Stomach (tissue), 9 donors: ENCODE data around the gene MAP3K7CL. TPM values are rescaled to one million over a fixed set of nuclear protein-coding genes. Genes with fewer than 3 reads are reported as not detected.
A peak's percentile ranks its signal among the peaks of the same experiment; 100 is the strongest.

Experiments used
- DNase-seq, 2 donors: peaks; one replicate each; pipeline versions ENCODE4 v3.0.0 to v3.0.0-alpha.2; 2013 to 2019
- H3K27ac ChIP-seq, 5 donors: fragments of 200-600 bp in 4 of 5; sonication (generic) in 4 of 5; one replicate each; pipeline ENCODE4 v1.5.1; 2013 to 2019; ENCODE audit warnings: mild to moderate bottlenecking in 1 of 5, moderate library complexity in 1 of 5
- H3K27me3 ChIP-seq, 3 donors: fragments of 200-600 bp; sonication (generic); one replicate each; pipeline ENCODE4 v1.5.1; 2017 to 2019; ENCODE audit warnings: mixed run types in 1 of 3
- H3K36me3 ChIP-seq, 4 donors: fragments of 200-600 bp; sonication (generic); 1 replicate in 3 of 4; 2 replicates in 1 of 4; pipeline ENCODE4 v1.5.1; 2016 to 2019
- H3K4me1 ChIP-seq, 4 donors: fragments of 200-600 bp; sonication (generic); one replicate each; pipeline ENCODE4 v1.5.1; 2016 to 2019
- H3K4me3 ChIP-seq, 4 donors: fragments of 200-600 bp; sonication (generic) in 3 of 4; one replicate each; pipeline ENCODE4 v1.5.1; 2016 to 2019; ENCODE audit warnings: mild to moderate bottlenecking in 1 of 4
- H3K9me3 ChIP-seq, 4 donors: fragments of 200-600 bp; sonication (generic); one replicate each; pipeline ENCODE4 v1.5.1; 2016 to 2019
- EP300 ChIP-seq: sonication (generic); formaldehyde crosslinking; IDR thresholded peaks from one replicate; pipeline ENCODE4 v1.6.1; 2017; ENCODE audit warnings: antibody characterized with exemption
- POLR2A ChIP-seq, 4 donors: fragments of 450-650 bp; IDR thresholded peaks; one replicate each; pipeline ENCODE4 v1.6.1; 2016; ENCODE audit warnings: antibody characterized with exemption in 4 of 4, control low read depth in 2 of 4, mild to moderate bottlenecking in 1 of 4, moderate library complexity in 1 of 4
- POLR2AphosphoS5 ChIP-seq, 3 donors: sonication (generic); formaldehyde crosslinking; IDR thresholded peaks; one replicate each; pipeline ENCODE4 v1.6.1; 2016; ENCODE audit warnings: antibody characterized with exemption in 3 of 3
- WGBS, 5 donors: extraction: QIAGEN DNeasy Blood & Tissue Kit in 3 of 5; methylation state at CpG; one replicate each; pipeline versions ENCODE4 v1.1.5 to v1.1.7; 2013 to 2018; 5-methylcytosine and 5-hydroxymethylcytosine counted together
- intact Hi-C: fragments of 100-400 bp; cut with DNase I; formaldehyde crosslinking; loops from one replicate; pipeline ENCODE4 v1.15.1; 2023; ENCODE audit warnings: low total_unique reads
- polyA plus RNA-seq, 3 donors: library from polyadenylated mRNA; stranded (reverse); fragments of 200-250 nt; gene quantifications; one replicate each; pipeline ENCODE4 v1.2.3, GENCODE V29; 2013
- total RNA-seq, 5 donors: library from RNA; depleted of rRNA; stranded (reverse); fragments of >200 nt; gene quantifications; one replicate each; pipeline versions ENCODE4 v1.1.0 to v1.2.3, GENCODE V29; 2014 to 2016
- TF ChIP-seq, protein P1 (sequence below), 7 experiments: fragments of 450-650 bp in 4 of 7; fragments of 200-600 bp in 3 of 7; sonication (generic) in 3 of 7; IDR thresholded peaks; one replicate each; pipeline ENCODE4 v1.5.1; 2016 to 2019; ENCODE audit warnings: antibody characterized with exemption in 7 of 7, control low read depth in 2 of 7, mild to moderate bottlenecking in 1 of 7
- donor health status: healthy with polysubstance abuse.
- donor health status: Bipolar disorder and iron deficiency.
- donor health status: healthy.

The MAP3K7CL gene
- total and polyA plus RNA-seq, 8 donors, result 0.58 to 19.2 (median 4.5) TPM

DNA sequence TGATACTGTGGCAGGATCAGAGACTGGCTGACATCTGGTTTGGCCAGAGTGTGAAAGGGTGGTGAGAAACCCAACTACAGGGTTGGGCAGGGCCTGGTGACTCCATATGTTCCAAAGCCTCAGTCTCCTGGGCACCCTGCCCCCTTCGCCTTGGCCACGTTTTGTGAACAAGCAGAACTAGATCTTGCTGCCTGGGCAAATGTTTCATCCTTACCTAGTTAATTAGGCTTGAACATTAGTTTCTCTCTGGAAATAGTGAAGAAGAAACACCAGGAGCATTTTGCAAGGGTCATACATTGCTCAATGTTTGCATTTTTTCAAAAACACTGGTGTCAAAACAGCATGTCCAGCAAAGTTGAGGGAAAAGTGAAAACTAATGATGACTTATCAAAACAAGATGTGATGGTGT is 60.5 kb downstream of the MAP3K7CL start:
- 67 to 91% (median 79%) methylated on average over 2 of the region's 2 CpGs for WGBS, 5 donors
- no peaks in the 10 kb centered on the region for H3K36me3 ChIP-seq
- H3K4me3 ChIP-seq, result no peak overlapping the region
- TF ChIP-seq POLR2A (IDR thresholded peaks at IDR 0.05) (no peak), POLR2AphosphoS5 (IDR thresholded peaks at IDR 0.05) (no peak), EP300 (no peak)
- TF ChIP-seq, protein P1, sequence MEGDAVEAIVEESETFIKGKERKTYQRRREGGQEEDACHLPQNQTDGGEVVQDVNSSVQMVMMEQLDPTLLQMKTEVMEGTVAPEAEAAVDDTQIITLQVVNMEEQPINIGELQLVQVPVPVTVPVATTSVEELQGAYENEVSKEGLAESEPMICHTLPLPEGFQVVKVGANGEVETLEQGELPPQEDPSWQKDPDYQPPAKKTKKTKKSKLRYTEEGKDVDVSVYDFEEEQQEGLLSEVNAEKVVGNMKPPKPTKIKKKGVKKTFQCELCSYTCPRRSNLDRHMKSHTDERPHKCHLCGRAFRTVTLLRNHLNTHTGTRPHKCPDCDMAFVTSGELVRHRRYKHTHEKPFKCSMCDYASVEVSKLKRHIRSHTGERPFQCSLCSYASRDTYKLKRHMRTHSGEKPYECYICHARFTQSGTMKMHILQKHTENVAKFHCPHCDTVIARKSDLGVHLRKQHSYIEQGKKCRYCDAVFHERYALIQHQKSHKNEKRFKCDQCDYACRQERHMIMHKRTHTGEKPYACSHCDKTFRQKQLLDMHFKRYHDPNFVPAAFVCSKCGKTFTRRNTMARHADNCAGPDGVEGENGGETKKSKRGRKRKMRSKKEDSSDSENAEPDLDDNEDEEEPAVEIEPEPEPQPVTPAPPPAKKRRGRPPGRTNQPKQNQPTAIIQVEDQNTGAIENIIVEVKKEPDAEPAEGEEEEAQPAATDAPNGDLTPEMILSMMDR (IDR thresholded peaks at IDR 0.05), result no peak
- H3K27me3 ChIP-seq, result peaks cover 0 to 9% (median 0%) of the 10 kb centered on the region in 3 donors
- H3K27ac ChIP-seq, result peak overlapping the region in 1 of 5 donors; percentile 45
- H3K9me3 ChIP-seq, result no peaks in the 10 kb centered on the region
- no peak for DNase-seq
- intact Hi-C loops, result no loop called here
- peaks cover 0 to 28% (median 4%) of the 10 kb centered on the region in 4 donors for H3K4me1 ChIP-seq

DNA sequence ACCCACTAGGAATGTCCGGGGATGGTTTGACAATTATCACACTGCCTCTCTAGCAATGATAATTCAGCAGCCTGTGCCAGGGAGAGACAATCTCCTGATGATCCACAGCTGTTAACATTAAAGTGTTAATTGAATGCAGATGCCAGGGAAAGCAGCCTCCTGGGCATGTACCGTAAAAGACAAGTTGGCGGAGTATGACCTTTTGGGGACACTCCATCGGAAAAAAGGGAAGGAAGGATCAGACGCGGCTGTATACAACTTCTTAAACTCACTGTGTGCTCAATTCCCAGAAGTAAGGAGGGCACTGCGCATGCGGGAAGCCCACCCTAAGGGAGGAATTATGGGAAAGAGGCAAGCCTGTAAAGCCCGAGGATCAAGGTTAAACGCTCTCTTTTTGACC is 62.6 kb downstream of the MAP3K7CL start:
- H3K9me3 ChIP-seq, result no peaks in the 10 kb centered on the region
- no peak overlapping the region for H3K4me3 ChIP-seq
- peaks cover 0 to 9% (median 0%) of the 10 kb centered on the region in 3 donors for H3K27me3 ChIP-seq
- no peak for DNase-seq
- peaks cover 0 to 34% (median 10%) of the 10 kb centered on the region in 4 donors for H3K4me1 ChIP-seq
- intact Hi-C loops, result no loop called here
- H3K36me3 ChIP-seq, result no peaks in the 10 kb centered on the region
- H3K27ac ChIP-seq, result no peak overlapping the region
- TF ChIP-seq EP300, result no peak
- no peak for TF ChIP-seq POLR2A (IDR thresholded peaks at IDR 0.05)
- TF ChIP-seq, protein P1 (IDR thresholded peaks at IDR 0.05), result no peak
- TF ChIP-seq POLR2AphosphoS5 (IDR thresholded peaks at IDR 0.05), result no peak
- WGBS, 5 donors, result 59 to 78% (median 73%) methylated on average over 10 of the region's 10 CpGs

DNA sequence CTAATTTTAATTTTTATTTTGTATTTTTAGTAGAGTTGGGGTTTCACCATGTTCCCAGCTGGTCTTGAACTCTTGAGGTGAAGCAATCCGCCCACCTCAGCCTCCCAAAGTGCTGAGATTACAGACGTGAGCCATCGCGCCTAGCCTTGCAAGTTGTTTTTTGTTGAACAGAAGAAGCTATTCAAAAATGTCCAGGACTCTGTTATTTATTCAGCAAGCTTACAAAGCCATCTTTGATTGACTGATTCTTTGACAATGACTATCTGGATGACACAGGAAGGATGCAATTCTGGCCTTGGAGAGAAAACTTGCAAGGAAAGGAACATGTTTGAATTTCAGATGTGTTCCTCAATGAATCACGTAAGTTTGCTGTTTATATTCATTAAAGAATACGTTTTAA is 63.5 kb downstream of the MAP3K7CL start:
- TF ChIP-seq, protein P1 (IDR thresholded peaks at IDR 0.05), result no peak
- no peak for TF ChIP-seq POLR2AphosphoS5 (IDR thresholded peaks at IDR 0.05)
- TF ChIP-seq POLR2A (IDR thresholded peaks at IDR 0.05), result no peak
- TF ChIP-seq EP300, result no peak
- Histone ChIP-seq H3K36me3 (no peaks in the 10 kb centered on the region), H3K4me1 (peaks cover 0 to 30% (median 10%) of the 10 kb centered on the region in 4 donors), H3K27ac (no peak overlapping the region), H3K4me3 (no peak overlapping the region), H3K27me3 (peaks cover 0 to 9% (median 0%) of the 10 kb centered on the region in 3 donors), H3K9me3 (no peaks in the 10 kb centered on the region)
- intact Hi-C loops, result no loop called here
- WGBS, 5 donors, result 57 to 84% (median 77%) methylated on average over 6 of the region's 6 CpGs
- no peak for DNase-seq

DNA sequence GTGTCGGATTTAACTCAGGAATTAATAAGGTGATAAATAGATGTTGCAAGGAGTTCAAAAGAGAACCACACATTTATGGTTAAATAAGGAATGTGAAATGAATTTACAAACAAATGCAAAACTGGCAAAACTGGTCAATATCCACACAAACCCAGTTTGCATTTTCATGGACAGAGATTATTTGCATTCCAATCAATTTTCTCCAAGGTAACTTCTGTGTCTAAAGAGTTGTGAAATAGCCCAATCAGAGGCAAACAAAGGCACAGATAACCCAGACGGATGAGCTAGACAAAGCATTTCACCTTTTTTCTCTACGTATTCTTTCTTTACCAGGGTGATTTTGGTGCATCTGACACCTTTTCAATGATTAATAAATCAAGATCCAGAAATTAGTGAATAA is 63.9 kb downstream of the MAP3K7CL start:
- H3K9me3 ChIP-seq, result no peaks in the 10 kb centered on the region
- no peak overlapping the region for H3K4me3 ChIP-seq
- intact Hi-C loops, result no loop called here
- TF ChIP-seq EP300 (no peak), POLR2AphosphoS5 (IDR thresholded peaks at IDR 0.05) (no peak), POLR2A (IDR thresholded peaks at IDR 0.05) (no peak)
- TF ChIP-seq, protein P1 (IDR thresholded peaks at IDR 0.05), result no peak
- H3K27me3 ChIP-seq, result peaks cover 0 to 9% (median 0%) of the 10 kb centered on the region in 3 donors
- no peak overlapping the region for H3K27ac ChIP-seq
- no peak for DNase-seq
- 46 to 69% (median 64%) methylated on average over 3 of the region's 3 CpGs for WGBS, 5 donors
- H3K4me1 ChIP-seq, result peaks cover 0 to 30% (median 10%) of the 10 kb centered on the region in 4 donors
- no peaks in the 10 kb centered on the region for H3K36me3 ChIP-seq
